A549 (cell line): ENCODE measurements around the gene TIAM2.

Experiments
- CTCF ChIP-seq: fragments of >200 bp; sonication (Bioruptor Twin); formaldehyde crosslinking; IDR thresholded peaks from 3 replicates; pipeline ENCODE4 v1.5.1; 2016
- POLR2A ChIP-seq: IDR thresholded peaks from 2 replicates; pipeline ENCODE4 v1.6.1; 2012; ENCODE audit warnings: mild to moderate bottlenecking, low read length
- RCOR1 ChIP-seq: fragments of 150-350 bp; IDR thresholded peaks from 2 replicates; pipeline ENCODE4 v1.6.1; 2014; ENCODE audit warnings: antibody characterized with exemption, low read length, low read depth

DNA sequence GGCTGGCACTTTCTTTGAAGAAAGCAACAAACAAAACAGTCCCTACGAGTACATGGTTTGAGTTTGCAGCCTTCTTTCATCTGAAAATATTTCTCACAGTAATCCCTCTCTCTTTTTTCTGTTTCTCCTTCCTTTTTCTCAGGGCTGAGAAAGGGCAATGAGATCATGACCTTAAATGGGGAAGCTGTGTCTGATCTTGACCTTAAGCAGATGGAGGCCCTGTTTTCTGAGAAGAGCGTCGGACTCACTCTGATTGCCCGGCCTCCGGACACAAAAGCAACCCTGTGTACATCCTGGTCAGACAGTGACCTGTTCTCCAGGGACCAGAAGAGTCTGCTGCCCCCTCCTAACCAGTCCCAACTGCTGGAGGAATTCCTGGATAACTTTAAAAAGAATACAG lies 188.0 kb downstream of the TIAM2 start:
- TF ChIP-seq POLR2A (no peak), CTCF (no peak), RCOR1 (no peak)
